Parathyroid adenoma (tissue), 2 donors: ENCODE results near the gene ALS2CL.

ENCODE experiments used
- H2AFZ ChIP-seq: fragments of 300-600 bp; sonication (generic); one replicate; pipeline ENCODE4 v1.7.0; 2017; ENCODE audit warnings: antibody characterized with exemption, mild to moderate bottlenecking
- H3K27ac ChIP-seq: fragments of 300-600 bp; sonication (generic); one replicate; pipeline ENCODE4 v1.7.0; 2017
- H3K27me3 ChIP-seq: fragments of 300-600 bp; sonication (generic); one replicate; pipeline ENCODE4 v1.7.0; 2017; ENCODE audit warnings: low read length; ENCODE audit not compliant: control insufficient read depth, insufficient read depth
- H3K36me3 ChIP-seq: fragments of 300-600 bp; sonication (generic); one replicate; pipeline ENCODE4 v1.7.0; 2017; ENCODE audit warnings: low read length; ENCODE audit not compliant: control insufficient read depth, insufficient read depth
- H3K4me1 ChIP-seq: fragments of 300-600 bp; sonication (generic); one replicate; pipeline ENCODE4 v1.7.0; 2017; ENCODE audit warnings: control low read depth
- H3K4me2 ChIP-seq: fragments of 300-600 bp; sonication (generic); one replicate; pipeline ENCODE4 v1.7.0; 2017; ENCODE audit warnings: low read length
- H3K4me3 ChIP-seq: fragments of 300-600 bp; sonication (generic); one replicate; pipeline ENCODE4 v1.7.0; 2017; ENCODE audit warnings: low read depth, low read length
- H3K79me2 ChIP-seq: fragments of 300-600 bp; sonication (generic); one replicate; pipeline ENCODE4 v1.7.0; 2017; ENCODE audit warnings: control low read depth
- H3K9ac ChIP-seq: fragments of 300-600 bp; sonication (generic); one replicate; pipeline ENCODE4 v1.7.0; 2017; ENCODE audit warnings: mild to moderate bottlenecking
- H3K9me3 ChIP-seq: fragments of 300-600 bp; sonication (generic); one replicate; pipeline ENCODE4 v1.7.0; 2017; ENCODE audit warnings: low read length; ENCODE audit not compliant: control insufficient read depth
- TF ChIP-seq, protein P1 (sequence below): fragments of 300-600 bp; sonication (generic); IDR thresholded peaks from one replicate; pipeline ENCODE4 v1.7.0; 2017; ENCODE audit warnings: antibody characterized with exemption, mild to moderate bottlenecking
- donor health status: primary hyperparathyroidism.

The ALS2CL gene

DNA sequence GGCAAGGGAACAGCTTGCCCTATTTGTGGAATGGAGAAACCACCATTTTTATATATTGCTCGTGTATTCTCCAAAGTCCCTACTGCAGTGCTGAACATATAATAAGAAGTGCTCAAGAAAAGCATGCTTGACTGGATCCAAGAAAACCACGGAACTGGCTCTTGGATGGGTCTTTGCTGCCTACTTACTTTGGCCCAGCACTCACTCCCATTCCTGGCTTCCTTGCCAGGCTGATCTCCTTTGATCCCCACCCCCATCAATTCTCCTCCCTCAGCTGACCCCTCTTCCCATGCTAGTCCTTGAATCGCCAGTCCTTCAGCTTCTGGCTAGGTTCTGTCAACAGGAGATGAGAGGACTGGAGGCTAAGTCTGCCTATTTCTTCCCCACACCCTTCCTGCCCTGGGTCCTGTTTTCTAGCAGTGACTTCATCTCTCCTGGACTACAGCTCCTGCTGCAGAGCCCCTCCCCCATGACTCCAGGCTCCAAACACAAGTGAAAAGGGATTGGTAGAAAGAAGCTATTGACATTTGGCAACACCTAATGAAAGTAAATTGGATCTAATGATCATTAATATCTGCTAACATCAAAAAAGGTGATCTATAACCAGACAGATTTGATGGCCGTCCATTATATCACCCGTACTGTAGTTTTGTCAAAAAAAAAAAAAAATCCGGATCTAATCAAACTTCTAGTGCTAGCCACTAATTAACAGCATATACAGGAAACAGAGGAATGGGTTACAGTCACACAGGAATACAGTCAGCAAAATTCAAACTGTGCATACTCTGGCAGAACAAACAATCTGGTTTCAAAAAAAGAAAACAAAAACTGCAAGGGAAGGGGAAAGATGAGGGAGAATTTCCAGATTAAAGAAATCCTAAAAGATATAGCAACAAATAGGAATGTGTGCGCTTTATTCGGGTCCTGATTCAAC, 73.4 kb downstream of the ALS2CL start:
- no peaks in the 10 kb centered on the region for H3K4me1 ChIP-seq
- no peak overlapping the region for H3K4me3 ChIP-seq
- no peak overlapping the region for H3K4me2 ChIP-seq
- no peaks in the 10 kb centered on the region for H3K79me2 ChIP-seq
- H3K9ac ChIP-seq, result no peak overlapping the region
- no peaks in the 10 kb centered on the region for H3K9me3 ChIP-seq
- no peaks in the 10 kb centered on the region for H3K27me3 ChIP-seq
- no peak overlapping the region for H2AFZ ChIP-seq
- TF ChIP-seq, protein P1, sequence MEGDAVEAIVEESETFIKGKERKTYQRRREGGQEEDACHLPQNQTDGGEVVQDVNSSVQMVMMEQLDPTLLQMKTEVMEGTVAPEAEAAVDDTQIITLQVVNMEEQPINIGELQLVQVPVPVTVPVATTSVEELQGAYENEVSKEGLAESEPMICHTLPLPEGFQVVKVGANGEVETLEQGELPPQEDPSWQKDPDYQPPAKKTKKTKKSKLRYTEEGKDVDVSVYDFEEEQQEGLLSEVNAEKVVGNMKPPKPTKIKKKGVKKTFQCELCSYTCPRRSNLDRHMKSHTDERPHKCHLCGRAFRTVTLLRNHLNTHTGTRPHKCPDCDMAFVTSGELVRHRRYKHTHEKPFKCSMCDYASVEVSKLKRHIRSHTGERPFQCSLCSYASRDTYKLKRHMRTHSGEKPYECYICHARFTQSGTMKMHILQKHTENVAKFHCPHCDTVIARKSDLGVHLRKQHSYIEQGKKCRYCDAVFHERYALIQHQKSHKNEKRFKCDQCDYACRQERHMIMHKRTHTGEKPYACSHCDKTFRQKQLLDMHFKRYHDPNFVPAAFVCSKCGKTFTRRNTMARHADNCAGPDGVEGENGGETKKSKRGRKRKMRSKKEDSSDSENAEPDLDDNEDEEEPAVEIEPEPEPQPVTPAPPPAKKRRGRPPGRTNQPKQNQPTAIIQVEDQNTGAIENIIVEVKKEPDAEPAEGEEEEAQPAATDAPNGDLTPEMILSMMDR, result no peak
- no peak overlapping the region for H3K27ac ChIP-seq
- no peaks in the 10 kb centered on the region for H3K36me3 ChIP-seq
